ENCODE measurements around the gene GALNT6.

The GALNT6 gene

DNA sequence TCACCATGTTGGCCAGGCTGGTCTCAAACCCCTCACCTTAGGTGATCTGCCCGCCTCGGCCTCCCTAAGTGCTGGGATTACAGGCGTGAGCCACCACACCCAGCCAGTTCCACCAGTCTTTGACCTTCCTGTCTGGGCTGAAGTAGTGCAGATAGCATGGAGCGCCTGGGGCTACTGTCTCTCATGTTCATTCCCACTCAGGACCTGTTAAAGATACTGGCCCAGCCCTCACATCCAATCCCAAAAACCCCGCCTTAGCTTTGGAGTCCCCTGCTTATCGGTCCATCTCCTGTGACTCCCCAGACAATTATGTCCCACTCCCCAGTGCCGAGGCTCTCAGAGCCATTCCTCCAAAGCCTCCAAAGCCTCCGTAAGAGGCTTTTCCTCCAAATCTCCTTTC lies 32.7 kb downstream of the GALNT6 start:
- in situ Hi-C loops (cut with MboI; ENCODE audit: low pct_unique_long_range_greater_than_20kb, low sequenced_read_pairs, unreplicated experiment): no loop called here
- DNase-seq (ENCODE audit: low spot score): no peak
- TF ChIP-seq, protein P1, sequence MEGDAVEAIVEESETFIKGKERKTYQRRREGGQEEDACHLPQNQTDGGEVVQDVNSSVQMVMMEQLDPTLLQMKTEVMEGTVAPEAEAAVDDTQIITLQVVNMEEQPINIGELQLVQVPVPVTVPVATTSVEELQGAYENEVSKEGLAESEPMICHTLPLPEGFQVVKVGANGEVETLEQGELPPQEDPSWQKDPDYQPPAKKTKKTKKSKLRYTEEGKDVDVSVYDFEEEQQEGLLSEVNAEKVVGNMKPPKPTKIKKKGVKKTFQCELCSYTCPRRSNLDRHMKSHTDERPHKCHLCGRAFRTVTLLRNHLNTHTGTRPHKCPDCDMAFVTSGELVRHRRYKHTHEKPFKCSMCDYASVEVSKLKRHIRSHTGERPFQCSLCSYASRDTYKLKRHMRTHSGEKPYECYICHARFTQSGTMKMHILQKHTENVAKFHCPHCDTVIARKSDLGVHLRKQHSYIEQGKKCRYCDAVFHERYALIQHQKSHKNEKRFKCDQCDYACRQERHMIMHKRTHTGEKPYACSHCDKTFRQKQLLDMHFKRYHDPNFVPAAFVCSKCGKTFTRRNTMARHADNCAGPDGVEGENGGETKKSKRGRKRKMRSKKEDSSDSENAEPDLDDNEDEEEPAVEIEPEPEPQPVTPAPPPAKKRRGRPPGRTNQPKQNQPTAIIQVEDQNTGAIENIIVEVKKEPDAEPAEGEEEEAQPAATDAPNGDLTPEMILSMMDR (IDR thresholded peaks at IDR 0.05; ENCODE audit: extremely low read depth, insufficient read depth, missing control alignments): no peak

GRCh38 chr12:51357374-51358047 lies 33.7 kb downstream of the GALNT6 start:
- peak; percentile 38 for DNase-seq (ENCODE audit: low spot score)

DNA sequence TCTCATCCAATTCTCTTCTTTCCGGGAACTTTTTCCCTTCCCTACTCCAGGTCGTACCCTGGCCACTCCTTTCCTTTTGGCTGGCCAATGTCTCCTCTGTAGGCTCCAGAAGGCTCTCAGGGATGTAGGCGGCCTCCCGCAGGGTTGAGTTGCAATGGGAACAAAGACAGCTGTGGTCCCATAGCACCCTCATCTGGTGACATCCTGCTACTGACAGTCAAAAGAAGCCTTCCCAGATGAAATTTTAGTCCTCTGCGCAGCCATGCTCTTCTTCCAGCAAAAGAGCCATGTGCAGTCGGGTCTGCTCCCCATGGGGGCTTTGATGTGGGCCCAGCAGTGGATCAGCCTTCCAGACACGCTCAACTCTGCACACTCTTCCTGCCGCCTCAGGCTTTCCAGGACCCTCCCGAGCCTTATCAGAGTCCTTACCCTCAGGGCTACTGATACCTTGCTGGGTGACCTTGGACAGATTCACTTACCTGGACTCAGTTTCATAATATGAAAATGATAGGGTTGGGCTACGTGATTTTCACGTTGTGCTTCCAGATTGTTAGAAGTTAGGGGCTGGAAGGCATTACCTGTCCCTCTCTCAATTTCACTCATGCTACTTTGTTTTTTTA lies 39.2 kb downstream of the GALNT6 start:
- DNase-seq (ENCODE audit: low spot score): no peak
- in situ Hi-C loops (cut with MboI; ENCODE audit: low pct_unique_long_range_greater_than_20kb, low sequenced_read_pairs, unreplicated experiment): no loop called here
- TF ChIP-seq, protein P1 (IDR thresholded peaks at IDR 0.05; ENCODE audit: extremely low read depth, insufficient read depth, missing control alignments): peak; percentile 74

More at GRCh38 chr12:51357374-51358047, 33.7 kb downstream of the GALNT6 start:
- TF ChIP-seq, protein P1 (IDR thresholded peaks at IDR 0.05; ENCODE audit: extremely low read depth, insufficient read depth, missing control alignments): no peak
- in situ Hi-C loops (cut with MboI; ENCODE audit: low pct_unique_long_range_greater_than_20kb, low sequenced_read_pairs, unreplicated experiment): no loop called here

DNA sequence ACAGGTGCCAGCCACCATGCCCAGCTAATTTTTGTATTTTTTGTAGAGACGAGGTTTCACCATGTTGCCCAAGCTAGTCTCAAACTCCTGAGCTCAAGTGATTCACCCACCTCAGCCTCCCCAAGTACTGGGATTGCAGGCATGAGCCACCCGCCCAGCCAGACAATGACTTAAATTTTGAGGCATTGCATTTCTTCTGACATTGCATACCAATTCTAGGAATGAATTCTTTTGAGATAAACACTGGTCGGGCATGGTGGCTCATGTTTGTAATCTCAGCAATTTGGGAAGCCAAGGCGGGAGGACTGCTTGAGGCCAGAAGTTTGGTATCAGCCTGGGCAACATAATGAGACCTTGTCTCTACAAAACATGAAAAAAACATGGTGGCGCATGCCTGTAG lies 42.2 kb downstream of the GALNT6 start:
- DNase-seq (ENCODE audit: low spot score): no peak
- TF ChIP-seq, protein P1 (IDR thresholded peaks at IDR 0.05; ENCODE audit: extremely low read depth, insufficient read depth, missing control alignments): no peak
- in situ Hi-C loops (cut with MboI; ENCODE audit: low pct_unique_long_range_greater_than_20kb, low sequenced_read_pairs, unreplicated experiment): loop anchor here (25.0 kb wide), 3 partner anchors 287 to 837 kb away; partner anchors contain the start of gene DIP2B

GRCh38 chr12:51348116-51348515 lies 43.1 kb downstream of the GALNT6 start:
- TF ChIP-seq, protein P1 (IDR thresholded peaks at IDR 0.05; ENCODE audit: extremely low read depth, insufficient read depth, missing control alignments): no peak
- in situ Hi-C loops (cut with MboI; ENCODE audit: low pct_unique_long_range_greater_than_20kb, low sequenced_read_pairs, unreplicated experiment): loop anchor here (25.0 kb wide), 3 partner anchors 286 to 836 kb away; partner anchors contain the start of gene DIP2B
- no peak for DNase-seq (ENCODE audit: low spot score)

DNA sequence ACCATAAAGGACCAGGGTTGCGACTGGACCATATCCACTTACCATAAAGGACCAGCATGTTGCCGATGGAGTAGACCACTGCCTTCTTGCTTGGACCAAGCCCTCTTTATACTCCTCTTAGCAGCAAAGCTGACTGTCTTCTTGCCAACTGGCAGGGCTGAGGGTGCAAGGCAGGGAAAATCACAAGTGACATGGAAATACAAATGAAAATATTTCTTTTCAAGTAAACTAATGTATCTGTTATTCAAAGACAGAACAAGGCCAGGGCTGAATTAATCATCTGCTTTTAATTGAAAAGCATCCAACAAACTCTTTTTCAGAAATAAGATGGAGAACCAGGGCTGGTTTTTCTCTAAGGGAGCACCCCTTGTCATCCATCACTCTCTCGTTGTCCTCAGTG lies 44.6 kb downstream of the GALNT6 start, which contains the start of gene CELA1:
TSS of gene CELA1 (minus strand) at position 99 of the 400 bp plus-strand sequence. CDS start at position 58, 41 bp downstream.
- in situ Hi-C loops (cut with MboI; ENCODE audit: low pct_unique_long_range_greater_than_20kb, low sequenced_read_pairs, unreplicated experiment): loop anchor here (25.0 kb wide), 3 partner anchors 284 to 834 kb away; partner anchors contain the start of gene DIP2B
- DNase-seq (ENCODE audit: low spot score): no peak
- TF ChIP-seq, protein P1 (IDR thresholded peaks at IDR 0.05; ENCODE audit: extremely low read depth, insufficient read depth, missing control alignments): no peak
